KOPT-K1 (cell line): ENCODE results near the gene PRPF38A.
"Not testable (repeated sequence)": the region's sequence is repeated elsewhere in the genome, so short reads cannot be mapped to it uniquely, and the experiment has no call there.

ENCODE experiments used
- H3K27ac ChIP-seq: fragments of 200-600 bp; sonication (generic); 2 replicates; pipeline ENCODE4 v1.5.1; 2016; ENCODE audit warnings: antibody characterized with exemption, mild to moderate bottlenecking, low read depth, low read length; ENCODE audit not compliant: poor library complexity, severe bottlenecking
- H3K36me3 ChIP-seq: fragments of 200-600 bp; sonication (generic); 2 replicates; pipeline ENCODE4 v1.5.1; 2017; ENCODE audit warnings: antibody characterized with exemption, mild to moderate bottlenecking, low read length, moderate library complexity; ENCODE audit not compliant: insufficient read depth
- H3K9me3 ChIP-seq: fragments of 200-600 bp; sonication (generic); 2 replicates; pipeline ENCODE4 v1.5.1; 2017; ENCODE audit warnings: antibody characterized with exemption, low read length, mild to moderate bottlenecking; ENCODE audit not compliant: insufficient read depth, poor library complexity, severe bottlenecking

The PRPF38A gene

GRCh38 chr1:52367272-52367671, 37.1 kb upstream of the PRPF38A start:
- Histone ChIP-seq H3K36me3 (peaks cover 40% of the 10 kb centered on the region), H3K9me3 (no peaks in the 10 kb centered on the region), H3K27ac (no peak overlapping the region)

DNA sequence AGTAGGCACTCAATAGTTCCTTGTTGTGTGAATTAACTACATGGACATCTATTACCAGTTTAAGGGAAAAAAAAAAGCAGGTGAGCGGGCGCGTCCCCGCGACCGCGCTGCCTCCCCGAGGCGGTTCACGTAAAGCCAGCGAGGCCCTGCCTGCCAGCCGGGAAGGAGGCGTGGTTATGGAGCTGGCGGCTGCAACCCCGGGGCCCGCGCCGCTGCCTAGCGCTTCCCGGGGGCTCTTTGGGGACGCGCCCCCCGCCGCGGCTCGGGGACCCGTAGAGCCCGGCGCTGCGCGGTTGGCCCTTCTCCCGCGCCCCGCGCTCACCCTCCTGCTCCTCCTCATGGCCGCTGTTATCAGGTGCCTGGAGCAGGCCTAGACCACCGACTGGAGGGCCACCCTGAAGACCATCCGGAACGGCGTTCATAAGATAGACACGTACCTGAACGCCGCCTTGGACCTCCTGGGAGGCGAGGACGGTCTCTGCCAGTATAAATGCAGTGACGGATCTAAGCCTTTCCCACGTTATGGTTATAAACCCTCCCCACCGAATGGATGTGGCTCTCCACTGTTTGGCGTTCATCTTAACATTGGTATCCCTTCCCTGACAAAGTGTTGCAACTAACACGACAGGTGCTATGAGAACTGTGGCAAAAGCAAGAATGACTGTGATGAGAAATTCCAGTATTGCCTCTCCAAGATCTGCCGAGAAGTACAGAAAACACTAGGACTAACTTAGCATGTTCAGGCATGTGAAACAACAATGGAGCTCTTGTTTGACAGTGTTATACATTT, 35.8 kb upstream of the PRPF38A start:
- no peak overlapping the region for H3K27ac ChIP-seq
- no peaks in the 10 kb centered on the region for H3K9me3 ChIP-seq
- H3K36me3 ChIP-seq, result peaks cover 45% of the 10 kb centered on the region

GRCh38 chr1:52369851-52370250, 34.6 kb upstream of the PRPF38A start:
- H3K27ac ChIP-seq, result not testable (repeated sequence)
- peaks cover 48% of the 10 kb centered on the region for H3K36me3 ChIP-seq

GRCh38 chr1:52385376-52385775, 19.0 kb upstream of the PRPF38A start:
- H3K36me3 ChIP-seq, result peaks cover 100% of the 10 kb centered on the region
- H3K27ac ChIP-seq, result no peak overlapping the region
- H3K9me3 ChIP-seq, result no peaks in the 10 kb centered on the region

More at GRCh38 chr1:52369851-52370250, 34.6 kb upstream of the PRPF38A start:
- H3K9me3 ChIP-seq, result not testable (repeated sequence)

- Histone ChIP-seq H3K9me3 (no peaks in the 10 kb centered on the region), H3K36me3 (peaks cover 100% of the 10 kb centered on the region), H3K27ac (no peak overlapping the region)
These were observed 17.9 kb upstream of the PRPF38A start for GRCh38 chr1:52386458-52386857.

GRCh38 chr1:52393174-52393573, 11.2 kb upstream of the PRPF38A start:
- Histone ChIP-seq H3K36me3 (peaks cover 100% of the 10 kb centered on the region), H3K27ac (no peak overlapping the region), H3K9me3 (no peaks in the 10 kb centered on the region)

- Histone ChIP-seq H3K9me3 (no peaks in the 10 kb centered on the region), H3K36me3 (peaks cover 75% of the 10 kb centered on the region), H3K27ac (no peak overlapping the region)
These were observed 4.8 kb upstream of the PRPF38A start for GRCh38 chr1:52399629-52400028.

GRCh38 chr1:52400131-52400530, 4.3 kb upstream of the PRPF38A start:
- peaks cover 70% of the 10 kb centered on the region for H3K36me3 ChIP-seq
- no peak overlapping the region for H3K27ac ChIP-seq
- H3K9me3 ChIP-seq, result no peaks in the 10 kb centered on the region

DNA sequence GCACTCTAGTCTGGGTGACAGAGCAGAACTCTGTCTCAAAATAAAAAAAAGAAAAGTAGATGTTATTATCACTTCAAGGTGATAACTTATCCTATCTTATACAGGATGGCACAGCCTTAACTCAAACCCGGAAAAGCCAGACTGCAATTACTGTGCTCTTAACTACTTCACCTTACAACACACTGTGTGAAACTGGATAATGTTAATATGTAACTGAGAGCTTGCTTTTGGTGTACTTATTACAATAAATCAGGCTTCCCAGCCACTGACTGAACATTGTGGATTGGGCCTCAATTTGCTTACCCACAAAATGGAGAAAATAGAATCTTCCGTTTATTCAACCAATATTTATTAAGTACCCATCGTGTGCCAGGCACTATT, 1.6 kb upstream of the PRPF38A start:
- Histone ChIP-seq H3K36me3 (peaks cover 62% of the 10 kb centered on the region), H3K27ac (peak overlapping the region; percentile 86), H3K9me3 (no peaks in the 10 kb centered on the region)

DNA sequence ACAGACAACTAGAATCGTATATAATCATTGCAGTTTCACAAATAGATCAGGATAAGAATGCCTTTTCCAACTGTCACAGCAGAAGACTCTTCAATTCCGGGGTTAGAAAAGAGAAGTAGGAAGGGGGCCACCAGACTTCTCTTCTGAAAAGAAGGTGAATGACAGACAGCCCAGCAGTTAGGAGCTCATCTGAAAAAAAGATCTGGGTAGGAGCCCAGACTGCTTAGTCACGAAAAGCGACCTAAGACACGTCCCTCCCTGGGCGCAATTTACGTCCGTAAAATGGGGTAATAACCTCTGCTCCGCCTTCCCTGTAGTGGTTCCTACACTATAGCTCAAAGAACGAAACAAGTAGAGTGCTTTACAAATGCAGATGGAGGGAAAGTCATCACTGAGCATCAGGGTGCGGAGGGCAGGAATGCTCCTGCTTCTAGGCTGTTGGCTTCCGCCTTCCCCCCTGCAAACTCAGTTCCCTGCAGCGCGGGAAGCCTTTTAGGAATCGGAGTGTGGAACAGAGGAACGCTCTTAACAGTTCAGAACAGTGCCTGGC, 761 bp upstream of the PRPF38A start:
- H3K27ac ChIP-seq, result peak overlapping the region; percentile 86
- H3K9me3 ChIP-seq, result no peaks in the 10 kb centered on the region
- H3K36me3 ChIP-seq, result peaks cover 64% of the 10 kb centered on the region

GRCh38 chr1:52404975-52405338, 555 bp downstream of the PRPF38A start:
- peaks cover 66% of the 10 kb centered on the region for H3K36me3 ChIP-seq
- peak overlapping the region; percentile 86 for H3K27ac ChIP-seq
- no peaks in the 10 kb centered on the region for H3K9me3 ChIP-seq

DNA sequence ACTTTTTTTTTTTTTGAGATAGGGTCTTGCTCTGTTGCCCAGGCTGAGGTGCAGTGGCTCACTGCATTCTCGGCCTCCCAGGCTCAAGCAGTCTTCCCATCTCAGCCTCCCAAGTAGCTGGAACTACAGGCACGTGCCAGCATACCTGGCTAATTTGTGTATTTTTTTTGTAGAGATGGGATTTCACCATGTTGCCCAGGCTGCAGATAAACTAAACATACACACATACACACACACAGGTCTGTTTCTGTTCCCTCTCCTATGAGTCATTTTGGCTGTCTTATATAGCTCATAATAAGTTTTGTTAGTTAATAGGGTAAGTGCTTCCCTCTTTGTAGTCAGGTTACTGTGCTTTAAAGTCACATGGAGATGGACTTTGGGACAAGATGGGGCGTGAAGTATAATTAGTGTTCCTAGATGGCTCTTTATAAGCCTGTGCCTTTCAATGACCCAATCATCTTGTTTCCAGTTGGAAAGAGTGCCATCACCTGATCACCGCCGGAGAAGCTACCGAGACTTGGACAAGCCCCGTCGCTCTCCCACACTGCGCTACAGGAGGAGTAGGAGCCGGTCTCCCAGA, 9.1 kb downstream of the PRPF38A start:
- Histone ChIP-seq H3K36me3 (peaks cover 96% of the 10 kb centered on the region), H3K9me3 (no peaks in the 10 kb centered on the region), H3K27ac (no peak overlapping the region)

DNA sequence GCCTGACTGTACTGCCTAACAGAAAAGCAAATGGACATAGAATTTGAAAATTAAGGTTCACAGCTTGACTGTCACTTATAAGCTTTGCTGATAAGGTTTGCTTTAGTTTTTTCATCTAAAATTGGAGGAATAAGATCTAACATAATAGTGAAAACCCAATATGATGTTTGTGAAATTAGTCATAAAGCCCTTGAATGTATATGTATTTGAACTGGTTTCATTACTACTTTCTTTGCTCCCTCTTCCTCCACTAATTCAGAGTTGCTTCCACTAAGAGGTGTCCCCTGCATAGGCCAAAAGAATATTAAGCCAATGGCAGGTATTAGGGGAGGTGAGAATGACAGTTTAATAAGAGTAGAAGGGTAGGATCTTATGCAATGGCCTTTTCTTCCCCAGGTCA, 10.5 kb downstream of the PRPF38A start:
- Histone ChIP-seq H3K27ac (no peak overlapping the region), H3K36me3 (peaks cover 91% of the 10 kb centered on the region), H3K9me3 (no peaks in the 10 kb centered on the region)

- Histone ChIP-seq H3K9me3 (no peaks in the 10 kb centered on the region), H3K36me3 (peaks cover 94% of the 10 kb centered on the region), H3K27ac (no peak overlapping the region)
These were observed 12.4 kb downstream of the PRPF38A start for GRCh38 chr1:52416811-52417210.

- H3K36me3 ChIP-seq, result peaks cover 75% of the 10 kb centered on the region
- no peak overlapping the region for H3K27ac ChIP-seq
- H3K9me3 ChIP-seq, result no peaks in the 10 kb centered on the region
These were observed 16.3 kb downstream of the PRPF38A start for GRCh38 chr1:52420713-52421112.

DNA sequence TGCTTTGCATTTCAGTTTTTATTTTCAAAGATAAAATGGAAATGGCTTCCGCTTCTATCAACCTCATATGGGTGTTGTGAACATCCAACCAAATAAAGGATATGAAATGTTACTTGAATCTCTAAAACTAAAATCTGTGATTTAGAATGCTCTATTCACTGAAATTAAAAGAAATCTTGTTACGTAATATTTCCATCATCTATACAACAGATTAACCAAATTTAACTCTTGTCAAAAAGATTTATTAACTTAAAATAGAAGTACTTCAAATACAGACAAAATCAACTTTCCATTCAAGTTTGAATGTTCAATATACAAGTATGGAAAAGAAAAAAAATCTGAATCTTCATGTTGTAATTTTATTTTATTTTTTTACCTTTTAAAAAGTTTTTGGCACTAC, 18.7 kb downstream of the PRPF38A start:
- Histone ChIP-seq H3K9me3 (no peaks in the 10 kb centered on the region), H3K36me3 (peaks cover 57% of the 10 kb centered on the region), H3K27ac (peak overlapping the region; percentile 81)
